ENCODE results near the gene POGK. TPM values are rescaled to one million over a fixed set of nuclear protein-coding genes. Genes with fewer than 3 reads are reported as not detected.

Gene POGK
- total and polyA plus RNA-seq, 9 of the 15 experiments (the other 6 are each of a cell fraction or from before 2014, with no cell fraction given) = 6.1 to 44.5 (median 24.3) TPM

- TF ChIP-seq ATF2 (CRISPR knock-in tag; IDR thresholded peaks at IDR 0.05) (no peak), ETV5 (CRISPR knock-in tag; IDR thresholded peaks at IDR 0.05; ENCODE audit: low read depth) (peak; percentile 92), ZBTB33 (CRISPR knock-in tag; IDR thresholded peaks at IDR 0.05) (no peak), FUS (optimal IDR thresholded peaks at IDR 0.05; ENCODE audit: low read depth, low read length) (peak; percentile 78), RERE (CRISPR knock-in tag; IDR thresholded peaks at IDR 0.05; ENCODE audit: borderline replicate concordance) (no peak), CBX8 (IDR thresholded peaks at IDR 0.05; ENCODE audit: borderline replicate concordance, extremely low read depth, low read depth, low read length, poor library complexity, severe bottlenecking) (no peak), DEAF1 (CRISPR knock-in tag; IDR thresholded peaks at IDR 0.05) (no peak), JUND (IDR thresholded peaks at IDR 0.05; ENCODE audit: borderline replicate concordance, low read depth, low read length) (peak; percentile 73), JUND (tag; IDR thresholded peaks at IDR 0.05; ENCODE audit: borderline replicate concordance, low read depth, low read length) (no peak; the same call in 2 of the 3 replicates), NEUROD1 (IDR thresholded peaks at IDR 0.05; ENCODE audit: borderline replicate concordance, low read depth, low read length, partially characterized antibody) (no peak), SRSF1 (IDR thresholded peaks at IDR 0.05; ENCODE audit: low read depth, low read length) (no peak), EZH2 (IDR thresholded peaks at IDR 0.05; ENCODE audit: borderline replicate concordance, low read depth, low read length) (no peak), THRA (IDR thresholded peaks at IDR 0.05) (no peak)
Observed at GRCh38 chr1:166838766-166839599, at the start of gene POGK (continued).
